ENCODE results near the gene MAP2K4. TPM values are rescaled to one million over a fixed set of nuclear protein-coding genes. Genes with fewer than 3 reads are reported as not detected.

The MAP2K4 gene
- total and polyA plus RNA-seq, 2 of the 13 experiments (the other 11 are each of a cell fraction or from before 2014, with no cell fraction given) = 21.5 to 35.6 TPM

- no peak overlapping the region for H2AFZ ChIP-seq (ENCODE audit: low read length)
- DNase-seq (ENCODE audit: low spot score) = no peak
- H3K9ac ChIP-seq (ENCODE audit: insufficient read depth, low read depth, low read length) = no peak overlapping the region
- H3K27me3 ChIP-seq (ENCODE audit: control insufficient read depth in 1 of 2, insufficient read depth in 2 of 2, low read length in 2 of 2) = no peaks in the 10 kb centered on the region
- H3K4me3 ChIP-seq (replicated peaks in 1 of 3; ENCODE audit: insufficient read depth in 1 of 3, low read depth in 2 of 3, low read length in 3 of 3) = no peak overlapping the region
- intact Hi-C loops (cut with micrococcal nuclease; ENCODE audit: unreplicated experiment) (no loop called here), in situ Hi-C loops (cut with HindIII; ENCODE audit: extremely low pct_ligation_motif_present, low pct_unique_long_range_greater_than_20kb) (no loop called here)
- ChIA-PET CTCF (ENCODE audit: low intra/inter-chr PET ratio, low total read pairs) (no interaction called here), POLR2A (no interaction called here)
- no peaks in the 10 kb centered on the region for H4K20me1 ChIP-seq (ENCODE audit: insufficient read depth, low read length)
- H3K79me2 ChIP-seq (ENCODE audit: insufficient read depth, low read length) = peaks cover 7% of the 10 kb centered on the region
- H3K9me3 ChIP-seq (ENCODE audit: low read length) = no peaks in the 10 kb centered on the region
- BruUV-seq (replicated peaks) = no TSS peak
- H3K27ac ChIP-seq (ENCODE audit: extremely low read length, insufficient read depth, low read length) = no peak overlapping the region
- H3K4me1 ChIP-seq (ENCODE audit: insufficient read depth, low read length) = no peaks in the 10 kb centered on the region
- FAIRE-seq = no peak
- TF ChIP-seq SP4 (CRISPR knock-in tag; IDR thresholded peaks at IDR 0.05) (no peak), ZIK1 (CRISPR knock-in tag; IDR thresholded peaks at IDR 0.05; ENCODE audit: borderline replicate concordance, low read depth) (no peak), NFIC (IDR thresholded peaks at IDR 0.05; ENCODE audit: low read length) (no peak), FOSL2 (CRISPR knock-in tag; IDR thresholded peaks at IDR 0.05) (no peak), ZNF264 (CRISPR knock-in tag; IDR thresholded peaks at IDR 0.05) (peak; percentile 96), LCORL (IDR thresholded peaks at IDR 0.05) (no peak), LCORL (CRISPR knock-in tag; IDR thresholded peaks at IDR 0.05) (no peak)
- ATAC-seq = no peak
- peaks cover 6 to 14% of the 10 kb centered on the region in 2 experiments; a peak in 3 of 5 replicates for H3K36me3 ChIP-seq (replicated peaks in 1 of 2; ENCODE audit: control insufficient read depth in 1 of 2, insufficient read depth in 2 of 2, low read length in 2 of 2)
- no peak overlapping the region for H3K4me2 ChIP-seq (ENCODE audit: low read depth, low read length)
- WGBS (ENCODE audit: low lambda C conversion rate) = 100% methylated on average over 2 of the region's 2 CpGs
Observed at GRCh38 chr17:12077773-12078172, 57.1 kb downstream of the MAP2K4 start.

- CTCF ChIA-PET (ENCODE audit: low intra/inter-chr PET ratio, low total read pairs) = no interaction called here
- Histone ChIP-seq H3K4me3 (replicated peaks in 1 of 3; ENCODE audit: insufficient read depth in 1 of 3, low read depth in 2 of 3, low read length in 3 of 3) (no peak overlapping the region), H3K36me3 (replicated peaks in 1 of 2; ENCODE audit: control insufficient read depth in 1 of 2, insufficient read depth in 2 of 2, low read length in 2 of 2) (peaks cover 6 to 14% of the 10 kb centered on the region in 2 experiments; a peak in 3 of 5 replicates), H3K79me2 (ENCODE audit: insufficient read depth, low read length) (peaks cover 7% of the 10 kb centered on the region), H4K20me1 (ENCODE audit: insufficient read depth, low read length) (no peaks in the 10 kb centered on the region; the same call in 1 of the 2 replicates), H3K9ac (ENCODE audit: insufficient read depth, low read depth, low read length) (no peak overlapping the region), H3K4me1 (ENCODE audit: insufficient read depth, low read length) (no peaks in the 10 kb centered on the region), H3K4me2 (ENCODE audit: low read depth, low read length) (no peak overlapping the region), H3K27me3 (ENCODE audit: control insufficient read depth in 1 of 2, insufficient read depth in 2 of 2, low read length in 2 of 2) (no peaks in the 10 kb centered on the region), H3K27ac (ENCODE audit: extremely low read length, insufficient read depth, low read length) (no peak overlapping the region), H3K9me3 (ENCODE audit: low read length) (no peaks in the 10 kb centered on the region), H2AFZ (ENCODE audit: low read length) (no peak overlapping the region)
- FAIRE-seq (no peak), DNase-seq (ENCODE audit: low spot score) (no peak), ATAC-seq (no peak)
- in situ Hi-C loops (cut with HindIII; ENCODE audit: extremely low pct_ligation_motif_present, low pct_unique_long_range_greater_than_20kb) (no loop called here), intact Hi-C loops (cut with micrococcal nuclease; ENCODE audit: unreplicated experiment) (no loop called here)
- POLR2A ChIA-PET = no interaction called here
- no TSS peak for BruUV-seq (replicated peaks)
- TF ChIP-seq RAD51 (IDR thresholded peaks at IDR 0.05; ENCODE audit: borderline replicate concordance) (no peak), ATF7 (IDR thresholded peaks at IDR 0.05) (0 out of 2 replicates have a peak, but pooled peaks have one; percentile 3), ATF7 (CRISPR knock-in tag; IDR thresholded peaks at IDR 0.05) (no peak)
- WGBS (ENCODE audit: low lambda C conversion rate) = 88% methylated on average over 2 of the region's 2 CpGs
Observed at GRCh38 chr17:12078791-12079190, 58.1 kb downstream of the MAP2K4 start.
